Suppressor macrophage (primary cell): ENCODE data around the gene SPATA12.

Experiments used
- DNase-seq, 4 experiments: peaks; one replicate each; pipeline ENCODE4 v3.0.0-alpha.2; 2020 to 2022
- total RNA-seq, 17 experiments: gene quantifications; one replicate each; lab custom pipeline; 2026; ENCODE audit warnings: mixed read lengths in 6 of 17, inconsistent platforms in 3 of 17; lab: John Stamatoyannopoulos, UW

Gene SPATA12
- total RNA-seq = 0.07 to 7.7 (median 2.6) reads per million in 17 experiments

GRCh38 chr3:57060089-57060821, at the start of gene SPATA12:
Gene SPATA12, plus strand, starts transcription at chr3:57060664. Its CDS starts 13,031 bp downstream, at chr3:57073695.
- DNase-seq = peak; percentile 83 to 94 (median 93)

GRCh38 chr3:57011022-57011421, 49.4 kb upstream of the SPATA12 start:
- DNase-seq = no peak

GRCh38 chr3:57012847-57013246, 47.6 kb upstream of the SPATA12 start:
- no peak for DNase-seq

- no peak for DNase-seq
These were observed 45.1 kb upstream of the SPATA12 start for GRCh38 chr3:57015350-57015729.

GRCh38 chr3:57015912-57016311, 44.6 kb upstream of the SPATA12 start:
- no peak for DNase-seq

- peak; percentile 47 to 61 (median 59) for DNase-seq
These were observed 43.0 kb upstream of the SPATA12 start for GRCh38 chr3:57017459-57017845.

- no peak for DNase-seq
These were observed 42.2 kb upstream of the SPATA12 start for GRCh38 chr3:57018246-57018645.

GRCh38 chr3:57019057-57019456, 41.4 kb upstream of the SPATA12 start:
- no peak for DNase-seq

- peak; percentile 83 to 94 (median 89) for DNase-seq
These were observed 35.2 kb upstream of the SPATA12 start for GRCh38 chr3:57025237-57025636.

- DNase-seq = peak in 3 of 4 experiments; percentile 33 to 52 (median 35)
These were observed 33.5 kb upstream of the SPATA12 start for GRCh38 chr3:57026944-57027343.

- DNase-seq = no peak
These were observed 31.1 kb upstream of the SPATA12 start for GRCh38 chr3:57029383-57029782.

- DNase-seq = no peak
These were observed 30.5 kb upstream of the SPATA12 start for GRCh38 chr3:57029924-57030323.

GRCh38 chr3:57030721-57031120, 29.7 kb upstream of the SPATA12 start:
- peak in 3 of 4 experiments; percentile 35 to 61 (median 48) for DNase-seq

- DNase-seq = peak; percentile 23 to 71 (median 48)
These were observed 28.6 kb upstream of the SPATA12 start for GRCh38 chr3:57031631-57032541.

GRCh38 chr3:57036952-57037351, 23.5 kb upstream of the SPATA12 start:
- DNase-seq = no peak

GRCh38 chr3:57038466-57039164, 21.8 kb upstream of the SPATA12 start:
- DNase-seq = no peak

- DNase-seq = no peak
These were observed 18.8 kb upstream of the SPATA12 start for GRCh38 chr3:57041674-57042073.

- no peak for DNase-seq
These were observed 16.9 kb upstream of the SPATA12 start for GRCh38 chr3:57043518-57043917.

- no peak for DNase-seq
These were observed 14.2 kb upstream of the SPATA12 start for GRCh38 chr3:57046101-57046765.

GRCh38 chr3:57048052-57048671, 12.3 kb upstream of the SPATA12 start:
- peak in 3 of 4 experiments; percentile 47 to 74 (median 59) for DNase-seq

- no peak for DNase-seq
These were observed 11.7 kb upstream of the SPATA12 start for GRCh38 chr3:57048728-57049127.

- no peak for DNase-seq
These were observed 7.8 kb upstream of the SPATA12 start for GRCh38 chr3:57052662-57053061.
